Activated CD8-positive, alpha-beta memory T cell treated with anti-CD3 and anti-CD28 coated beads, Interleukin-2, amount 50 U/mL, for 1 hour (primary cell): Measurements from ENCODE around the gene SEC22B.
"Not testable (repeated sequence)": the region's sequence is repeated elsewhere in the genome, so short reads cannot be mapped to it uniquely, and the experiment has no call there.

Experiments used
- DNase-seq: peaks from one replicate; pipeline ENCODE4 v3.0.0-alpha.2; 2020; ENCODE audit errors: extremely low read depth

Gene SEC22B

DNA sequence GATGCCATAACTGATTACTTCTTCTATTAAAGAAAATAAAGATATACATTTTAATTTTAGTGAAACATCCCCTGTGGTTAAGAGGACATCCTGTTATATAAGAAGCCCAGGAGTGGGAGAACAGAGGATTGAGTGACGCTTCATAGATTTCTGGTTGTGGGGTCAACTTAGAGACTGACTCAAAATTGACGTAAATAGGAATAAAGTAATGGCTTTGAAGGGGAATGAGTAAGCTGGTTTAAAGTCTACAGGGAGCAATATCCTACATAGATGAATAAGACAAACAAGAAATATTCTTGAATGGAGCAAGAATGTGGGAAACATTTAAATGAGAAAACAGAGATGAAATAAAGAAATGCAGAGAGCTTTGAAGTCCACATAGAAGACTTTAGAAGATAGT lies 60.2 kb downstream of the SEC22B start:
- not testable (repeated sequence) for DNase-seq

DNA sequence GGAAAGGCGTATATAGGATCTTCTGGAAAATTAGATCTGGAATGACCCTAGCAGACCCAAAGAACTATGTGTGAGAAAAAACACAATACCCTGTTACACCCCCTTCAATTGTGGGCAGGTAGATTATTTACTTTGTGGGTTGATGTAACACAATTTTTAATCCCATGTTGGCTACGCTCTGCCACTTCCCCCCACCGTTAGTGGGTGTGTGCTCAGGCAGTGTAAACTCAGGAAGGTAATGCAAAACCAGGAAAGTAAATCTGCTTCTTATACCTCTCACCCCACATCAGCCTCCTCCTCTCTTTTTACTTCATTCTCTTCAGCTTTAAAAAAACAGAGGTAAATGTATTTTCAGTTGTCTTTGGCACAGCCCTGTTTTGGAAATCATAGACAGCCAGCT lies 63.2 kb downstream of the SEC22B start:
- DNase-seq: not testable (repeated sequence)

DNA sequence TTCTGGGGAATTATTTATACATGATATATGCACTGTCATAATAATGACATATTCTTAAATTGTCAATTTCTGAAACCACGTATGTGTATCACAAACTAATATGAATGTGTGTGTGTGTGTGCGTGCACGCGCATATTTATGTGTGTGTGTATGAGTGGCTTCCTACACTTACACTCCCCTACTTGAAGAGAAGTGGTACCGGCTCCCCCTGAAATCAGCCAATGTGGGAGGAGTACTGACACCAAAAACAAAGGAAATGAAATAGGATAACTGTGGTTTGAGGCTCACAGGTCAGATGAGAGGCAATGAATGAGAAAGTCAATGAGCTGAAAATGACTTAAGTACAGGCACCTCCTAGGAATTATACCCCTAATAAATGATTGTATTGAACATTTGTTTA lies 64.1 kb downstream of the SEC22B start:
- DNase-seq: not testable (repeated sequence)

DNA sequence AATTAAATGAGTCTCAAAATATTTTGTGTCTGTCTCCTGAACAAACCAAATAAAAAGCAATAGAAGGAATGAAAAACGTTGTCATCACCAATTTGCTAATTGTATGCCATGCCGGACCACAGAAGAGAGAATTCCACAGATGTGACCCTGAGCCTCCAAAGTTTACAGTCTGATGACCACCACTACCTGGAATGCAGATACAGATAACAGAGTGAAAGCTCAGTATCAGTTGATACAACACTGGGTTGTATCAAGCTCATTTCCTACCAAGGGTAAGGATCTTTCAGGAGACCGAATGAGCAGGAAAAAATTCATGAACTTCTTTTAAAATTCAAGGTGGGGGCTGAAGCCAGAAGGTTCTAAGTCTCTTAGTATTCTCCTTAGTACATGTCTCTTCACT lies 64.5 kb downstream of the SEC22B start:
- not testable (repeated sequence) for DNase-seq

DNA sequence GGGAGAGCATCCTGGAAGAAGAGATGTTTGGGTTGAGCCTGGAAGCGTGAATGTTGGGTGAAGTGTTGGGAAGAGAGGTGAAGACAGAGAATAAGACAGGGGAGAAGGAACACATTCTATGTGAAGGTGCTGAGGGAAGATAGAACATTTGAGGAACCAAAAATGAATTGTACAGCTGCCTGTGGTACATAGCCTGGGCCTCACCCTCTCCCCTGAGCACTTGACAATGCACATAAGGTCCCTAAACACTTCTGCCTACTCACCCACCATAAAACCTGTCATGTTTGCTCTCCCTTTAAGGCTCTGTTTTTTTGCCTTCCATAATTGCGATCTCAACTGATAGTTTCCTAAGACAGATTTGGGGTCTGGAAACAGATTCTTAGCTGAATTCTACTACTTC lies 65.3 kb downstream of the SEC22B start:
- DNase-seq: not testable (repeated sequence)

DNA sequence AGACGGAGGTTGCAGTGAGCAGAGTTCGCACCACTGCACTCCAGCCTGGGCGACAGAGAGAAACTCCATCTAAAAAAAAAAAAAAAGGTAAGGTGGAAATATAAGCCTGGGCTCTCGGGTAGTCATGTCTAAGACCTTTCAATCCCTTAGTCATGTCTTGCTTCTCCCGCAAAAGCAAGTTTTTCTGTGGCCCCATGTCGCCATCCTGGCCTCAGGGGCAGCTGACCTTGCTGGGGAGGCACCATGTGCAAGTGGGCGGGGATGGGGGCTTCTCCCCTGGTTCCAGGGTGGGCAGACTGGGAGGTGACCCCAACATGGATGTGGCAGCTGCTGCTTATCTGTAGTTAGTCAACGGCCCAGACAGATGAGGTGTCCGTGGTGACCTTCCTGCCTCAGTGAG lies 66.7 kb downstream of the SEC22B start:
- not testable (repeated sequence) for DNase-seq

DNA sequence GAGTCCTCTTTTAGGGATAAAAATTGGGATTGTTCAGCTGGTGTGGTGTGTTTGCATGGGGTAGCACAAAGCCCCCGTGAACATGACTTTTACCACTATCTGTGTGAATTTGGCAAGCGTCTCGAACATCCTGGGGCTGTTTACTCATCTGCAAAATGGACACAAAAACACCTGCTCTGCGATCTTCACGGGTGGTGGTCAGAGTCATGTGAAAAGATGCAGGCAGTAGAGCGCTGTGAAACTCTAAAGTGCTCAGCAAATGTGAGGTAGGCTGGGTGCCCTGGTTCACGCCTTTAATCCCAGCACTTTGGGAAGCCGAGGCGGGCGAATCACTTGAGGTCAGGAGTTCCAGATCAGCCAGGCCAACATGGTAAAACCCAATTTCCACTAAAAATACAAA lies 67.1 kb downstream of the SEC22B start:
- not testable (repeated sequence) for DNase-seq

DNA sequence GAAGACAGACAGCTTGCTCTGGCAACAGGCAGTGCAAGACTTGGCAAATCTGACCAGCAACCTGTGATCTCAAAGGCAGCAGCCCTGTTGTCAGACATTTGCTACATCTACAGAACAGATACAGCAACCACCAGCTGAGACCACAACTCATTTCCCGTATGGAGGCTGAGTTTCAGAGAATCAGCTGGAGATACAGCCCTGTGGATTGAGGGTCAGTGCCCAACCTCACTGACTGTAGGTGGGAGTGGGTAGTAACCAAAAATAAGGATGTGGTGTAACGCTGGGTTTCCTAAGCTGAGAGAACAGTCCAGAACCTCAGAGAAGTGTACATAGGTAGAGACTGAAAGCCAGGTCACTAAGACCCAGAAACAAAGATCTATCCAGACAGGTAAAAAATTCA lies 71.0 kb downstream of the SEC22B start:
- not testable (repeated sequence) for DNase-seq

DNA sequence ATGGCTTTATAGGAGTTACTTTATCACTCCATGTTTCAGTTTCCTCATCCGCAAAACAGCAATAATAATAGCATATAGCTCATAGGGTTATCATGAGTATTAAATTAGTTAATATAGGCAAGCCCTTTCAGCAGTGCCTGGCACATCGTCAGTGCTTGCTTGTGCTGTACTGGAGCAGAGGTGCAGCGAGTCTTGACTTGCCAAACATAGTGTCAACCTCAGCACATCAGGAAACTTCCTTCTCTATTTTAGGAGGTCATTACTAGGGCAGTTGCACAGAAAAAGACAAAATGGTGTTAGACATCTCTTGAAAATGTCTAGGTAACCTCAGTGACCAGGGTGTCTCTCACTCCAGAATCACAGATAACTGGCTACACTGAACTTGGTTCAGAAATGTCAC lies 72.6 kb downstream of the SEC22B start:
- not testable (repeated sequence) for DNase-seq

DNA sequence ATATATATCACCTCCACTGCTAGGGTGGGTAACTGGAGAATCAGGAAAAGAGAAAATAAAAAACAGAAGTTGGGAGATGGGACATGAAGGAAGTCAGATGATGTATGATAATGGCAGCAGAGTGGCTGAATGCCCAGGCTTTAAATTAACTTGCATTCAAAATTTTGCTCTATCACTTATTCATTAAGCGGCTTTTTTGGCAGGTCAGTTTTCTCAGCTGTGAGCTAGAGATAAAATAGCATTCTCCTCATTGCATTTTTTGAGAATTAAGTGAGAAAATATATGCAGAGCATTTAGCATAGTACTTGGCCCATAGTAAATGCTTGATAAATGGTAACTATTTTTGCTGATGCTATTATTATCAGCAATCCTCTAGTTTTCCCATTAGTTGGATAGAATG lies 74.7 kb downstream of the SEC22B start:
- DNase-seq: not testable (repeated sequence)
